ENCODE measurements around the gene ALG8.
"Not testable (repeated sequence)": the region's sequence is repeated elsewhere in the genome, so short reads cannot be mapped to it uniquely, and the experiment has no call there.

The ALG8 gene

DNA sequence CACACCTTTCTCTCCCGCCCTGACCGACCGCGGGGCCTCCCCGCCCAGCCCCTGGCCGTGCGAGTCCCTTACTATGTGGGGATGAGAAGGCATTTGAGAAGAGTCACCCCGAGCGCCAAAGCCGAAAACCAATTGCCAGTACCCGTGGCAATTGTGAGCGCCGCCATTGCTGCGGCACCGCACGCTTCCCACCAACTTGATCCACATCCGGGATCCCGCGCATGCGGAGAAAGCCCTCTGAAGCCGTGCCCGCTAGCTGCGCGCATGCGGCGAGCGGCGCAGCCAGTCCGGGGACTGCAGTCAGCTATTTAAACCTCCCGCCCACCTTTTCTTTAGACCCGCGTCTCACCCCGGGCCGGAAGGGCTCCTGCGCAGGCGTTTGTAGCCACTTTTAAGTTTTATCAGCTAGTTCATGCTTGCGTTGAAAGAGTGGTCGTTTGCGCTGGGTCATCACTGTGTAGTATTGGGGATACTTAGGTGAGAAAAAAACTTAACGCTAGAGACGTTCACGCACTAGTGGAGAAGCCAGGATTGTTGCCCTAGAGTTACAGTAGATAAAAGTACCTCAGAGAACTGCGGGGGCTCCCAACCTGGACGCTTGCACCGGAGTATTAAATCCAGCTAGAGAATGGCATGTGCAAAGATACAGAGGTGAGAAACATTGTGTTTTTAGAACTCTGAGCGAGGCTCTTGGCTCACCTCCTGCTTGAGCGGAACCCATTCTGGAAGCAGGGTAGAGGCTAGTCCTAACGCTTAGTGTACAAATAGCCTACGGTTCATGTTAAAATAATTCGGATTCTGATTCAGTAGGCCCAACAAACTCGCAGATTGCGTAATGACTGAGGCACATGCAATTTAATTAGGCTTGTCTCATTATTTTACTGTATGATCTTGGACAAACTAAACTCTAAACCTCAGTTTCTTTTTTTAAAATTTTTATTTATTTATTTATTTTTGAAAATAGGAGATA lies at the start of gene ALG8:
ALG8 (minus strand) TSS at position 205 of the 970 bp plus-strand sequence; CDS start at position 167, 38 bp downstream.
- DNase-seq, result peak; percentile 99

- peak; percentile 99 for DNase-seq
These were observed 49.1 kb upstream of the ALG8 start, which contains the start of the genes KCTD21 and USP35 for GRCh38 chr11:78188286-78189173. KCTD21 (minus strand) TSS chr11:78188626; CDS start chr11:78174554, 14,072 bp downstream. USP35 (plus strand) TSS chr11:78188919; CDS start chr11:78196246, 7,327 bp downstream.

DNA sequence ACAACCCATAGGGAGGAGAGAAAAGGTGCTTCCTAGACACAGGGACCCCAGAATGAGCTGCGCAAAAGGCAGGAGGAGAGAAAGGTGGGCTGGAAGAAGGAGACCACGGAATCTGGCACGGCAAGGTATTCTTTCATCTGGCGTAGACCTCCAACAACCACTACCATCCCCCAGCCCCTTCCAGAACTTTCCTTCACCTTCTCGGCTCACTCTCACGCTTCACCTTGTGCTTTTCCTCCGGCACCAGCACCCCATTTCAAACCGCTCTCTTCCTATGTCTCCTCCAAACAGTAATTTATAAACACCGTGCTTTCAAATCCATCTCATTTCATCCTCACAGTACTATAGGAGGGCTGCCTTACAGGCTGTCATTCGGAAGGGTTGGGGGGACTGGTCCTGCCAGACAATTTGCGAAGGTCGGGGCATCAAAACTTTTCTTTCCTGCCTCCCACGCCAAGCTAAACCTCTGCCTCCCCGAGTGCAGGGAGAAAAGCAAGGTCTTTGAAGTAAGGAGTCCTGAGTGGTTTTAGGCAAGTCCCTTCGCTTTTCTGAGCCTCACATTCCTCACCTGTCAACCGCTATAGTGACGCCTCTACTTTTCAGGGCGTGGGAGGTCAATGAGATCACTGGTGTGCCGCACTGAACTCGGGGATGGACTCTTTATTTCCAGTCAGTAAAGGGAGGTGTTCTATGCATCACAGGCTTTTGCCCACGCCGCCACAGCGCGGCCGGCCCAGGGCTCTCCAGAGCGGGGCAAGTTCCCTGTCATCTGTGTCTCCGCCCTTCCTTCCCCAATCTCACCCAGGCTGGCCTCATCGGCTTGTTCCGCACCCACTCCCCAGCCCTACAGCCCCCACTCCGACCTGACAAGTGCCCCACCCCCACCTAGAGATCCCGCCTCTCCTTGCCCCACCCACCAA lies 48.2 kb upstream of the ALG8 start:
- no peak for DNase-seq

DNA sequence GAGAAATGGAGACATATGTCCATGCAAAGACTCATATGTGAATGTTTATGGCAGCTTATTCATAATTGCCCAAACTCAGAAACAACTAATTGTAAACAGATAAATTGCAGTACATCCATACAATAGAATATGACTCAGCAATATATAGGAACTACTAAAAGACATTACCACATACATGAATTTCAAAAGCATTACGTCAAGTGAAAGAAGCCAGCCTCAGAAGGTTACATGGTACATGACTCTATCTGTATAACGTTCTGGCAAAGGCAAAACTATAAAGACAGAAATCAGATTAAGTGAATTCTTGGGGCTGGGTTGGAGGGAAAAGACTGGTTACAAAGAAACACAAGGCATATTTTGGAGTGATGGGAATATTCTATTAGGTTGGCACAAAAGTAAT lies 41.8 kb upstream of the ALG8 start:
- DNase-seq, result peak; percentile 50

DNA sequence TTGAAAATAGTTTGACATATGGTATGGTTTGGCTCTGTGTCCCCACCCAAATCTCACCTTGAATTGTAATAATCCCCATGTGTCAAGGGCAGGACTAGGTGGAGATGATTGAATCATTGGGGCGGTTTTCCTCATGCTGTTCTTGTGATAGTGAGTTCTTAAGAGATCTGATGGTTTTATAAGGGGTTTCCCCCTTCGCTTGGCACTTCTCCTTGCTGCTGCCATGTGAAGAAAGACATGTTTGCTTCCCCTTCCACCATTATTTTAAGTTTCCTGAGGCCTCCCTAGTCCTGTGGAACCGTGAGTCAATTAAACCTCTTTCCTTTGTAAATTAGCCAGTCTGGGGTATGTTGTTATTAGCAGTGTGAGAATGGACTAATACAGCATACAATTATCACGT lies 41.3 kb upstream of the ALG8 start:
- no peak for DNase-seq

- DNase-seq, result no peak
These were observed 40.1 kb upstream of the ALG8 start for GRCh38 chr11:78179459-78180071.

DNA sequence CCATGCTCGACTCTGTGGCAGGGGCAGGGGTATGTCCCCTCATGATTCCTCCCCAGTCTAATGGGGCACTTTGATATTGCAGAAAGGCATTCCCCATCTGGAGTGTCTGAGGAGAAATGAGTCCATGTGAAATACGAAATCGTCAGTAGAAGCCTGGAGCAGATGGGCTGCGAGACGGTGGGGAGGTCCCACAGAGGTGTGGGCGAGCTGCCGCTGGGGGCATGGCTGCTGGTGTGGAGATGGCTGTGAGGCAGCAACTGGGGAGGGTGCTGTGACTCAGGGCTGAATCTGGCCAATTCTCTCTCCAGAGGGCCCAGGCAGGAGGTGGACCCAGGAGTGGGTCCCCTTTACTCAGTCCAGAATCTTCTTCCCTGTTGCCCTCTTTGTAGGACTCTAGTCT lies 37.8 kb upstream of the ALG8 start:
- DNase-seq, result no peak

DNA sequence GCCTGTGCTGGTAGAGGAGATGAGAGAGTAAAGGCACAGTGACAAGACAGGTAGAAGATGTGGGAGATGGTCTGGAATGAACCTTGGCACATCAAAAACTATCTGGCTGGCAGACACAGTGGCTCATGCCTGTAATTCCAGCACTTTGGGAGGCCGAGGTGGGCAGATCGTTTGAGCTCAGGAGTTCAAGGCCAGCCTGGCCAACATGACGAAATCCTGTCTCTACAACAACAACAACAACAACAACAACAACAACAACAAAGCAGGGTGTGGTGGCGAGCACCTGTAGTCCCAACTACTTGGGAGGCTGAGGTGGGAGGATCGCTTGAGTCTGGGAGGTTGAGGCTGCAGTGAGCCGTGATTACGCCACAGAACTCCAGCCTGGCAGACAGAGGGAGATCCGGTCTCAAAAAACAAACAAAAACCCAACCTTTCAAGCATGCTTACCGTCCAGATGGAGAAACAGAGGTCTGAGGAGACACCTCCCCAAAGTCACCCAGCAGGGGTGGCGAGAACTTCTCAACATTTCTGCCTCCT lies 37.2 kb upstream of the ALG8 start:
- no peak for DNase-seq

DNA sequence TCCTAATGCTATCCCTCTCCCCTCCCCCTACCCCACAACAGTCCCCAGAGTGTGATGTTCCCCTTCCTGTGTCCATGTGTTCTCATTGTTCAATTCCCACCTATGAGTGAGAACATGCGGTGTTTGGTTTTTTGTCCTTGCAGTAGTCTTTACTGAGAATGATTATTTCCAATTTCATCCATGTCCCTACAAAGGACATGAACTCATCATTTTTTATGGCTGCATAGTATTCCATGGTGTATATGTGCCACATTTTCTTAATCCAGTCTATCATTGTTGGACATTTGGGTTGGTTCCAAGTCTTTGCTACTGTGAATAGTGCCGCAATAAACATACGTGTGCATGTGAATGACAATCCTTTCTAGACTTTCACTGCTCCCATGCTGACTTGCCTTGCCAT lies 36.4 kb upstream of the ALG8 start:
- DNase-seq, result not testable (repeated sequence)

GRCh38 chr11:78171951-78172350 lies 32.5 kb upstream of the ALG8 start:
- no peak for DNase-seq

DNA sequence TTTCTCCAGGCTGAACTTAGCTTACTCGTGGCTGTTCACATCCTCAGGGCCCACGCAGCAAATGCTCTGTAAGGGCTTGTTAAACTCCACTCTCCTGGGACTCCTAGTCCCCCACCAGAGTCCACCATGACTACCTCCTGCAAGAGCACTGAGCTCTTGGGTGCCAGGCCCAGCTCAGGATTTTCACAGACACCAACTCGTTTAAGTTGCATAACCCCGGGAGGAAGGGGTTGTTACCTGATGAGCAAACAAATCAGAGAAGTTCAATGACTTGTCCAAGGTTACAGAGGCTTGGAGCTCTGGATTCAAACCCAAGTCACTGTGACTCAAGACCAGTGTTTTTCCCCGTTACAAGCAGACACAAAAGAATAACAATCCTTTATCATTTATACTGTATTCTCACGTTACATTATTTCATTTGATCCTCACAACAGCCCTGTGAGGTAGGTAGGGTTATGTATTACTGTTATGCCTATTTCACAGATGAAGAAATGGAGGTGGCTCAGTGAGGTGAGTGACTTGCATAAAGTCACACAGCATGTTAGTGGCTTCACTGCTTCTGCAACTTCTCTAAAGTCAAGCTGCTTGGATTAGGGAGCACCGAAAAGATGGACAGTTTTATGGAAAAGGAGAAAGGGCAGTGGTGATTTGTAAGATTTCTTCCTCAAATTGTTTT lies 31.6 kb upstream of the ALG8 start:
- no peak for DNase-seq

GRCh38 chr11:78170413-78170812 lies 31.0 kb upstream of the ALG8 start:
- no peak for DNase-seq

DNA sequence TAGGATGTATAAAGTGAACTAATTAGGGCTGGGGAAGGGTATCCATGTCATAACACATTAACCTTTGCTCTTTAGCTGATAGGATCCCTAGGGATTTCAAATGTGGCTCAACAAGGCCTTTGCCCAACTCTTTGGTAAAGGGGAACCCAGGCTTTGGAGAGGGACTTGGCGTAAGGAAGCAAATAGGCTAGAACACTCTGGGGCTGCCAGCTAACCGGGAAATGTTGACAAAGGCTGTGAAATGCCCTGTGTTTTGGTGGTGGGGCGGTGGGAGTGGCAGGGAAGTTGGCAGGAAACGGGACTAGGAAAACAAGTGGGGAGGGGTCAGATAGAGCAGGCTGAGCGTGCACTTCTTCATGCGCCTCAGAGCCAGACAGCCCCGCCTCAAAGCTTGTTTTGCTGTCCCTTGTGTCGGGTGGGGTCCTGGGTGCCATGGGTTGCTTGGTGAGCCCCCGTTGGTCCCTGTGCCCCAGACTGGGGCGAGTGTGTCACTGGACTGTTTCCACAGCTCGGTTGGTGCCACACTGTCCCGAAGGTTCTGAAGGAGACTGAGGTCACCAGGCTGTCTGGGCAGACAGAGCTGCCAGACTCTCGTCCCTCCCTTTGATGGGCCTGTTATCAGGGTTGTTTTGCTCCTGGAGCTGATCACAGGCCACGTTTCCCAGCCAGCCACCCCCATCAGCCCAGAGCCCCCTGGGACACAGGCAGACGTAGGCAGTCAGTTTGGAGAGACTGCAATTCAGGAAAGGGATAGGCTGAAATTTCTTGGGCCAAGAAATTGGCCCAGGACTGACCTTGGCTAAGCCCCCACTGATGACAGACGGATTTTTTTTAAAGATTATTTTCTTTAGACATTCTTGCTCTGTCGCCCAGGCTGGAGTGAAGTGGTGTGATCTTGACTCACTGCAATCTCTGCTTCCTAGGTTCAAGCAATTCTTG lies 29.4 kb upstream of the ALG8 start:
- DNase-seq, result no peak

- DNase-seq, result no peak
These were observed 27.5 kb upstream of the ALG8 start for GRCh38 chr11:78166855-78167469.

DNA sequence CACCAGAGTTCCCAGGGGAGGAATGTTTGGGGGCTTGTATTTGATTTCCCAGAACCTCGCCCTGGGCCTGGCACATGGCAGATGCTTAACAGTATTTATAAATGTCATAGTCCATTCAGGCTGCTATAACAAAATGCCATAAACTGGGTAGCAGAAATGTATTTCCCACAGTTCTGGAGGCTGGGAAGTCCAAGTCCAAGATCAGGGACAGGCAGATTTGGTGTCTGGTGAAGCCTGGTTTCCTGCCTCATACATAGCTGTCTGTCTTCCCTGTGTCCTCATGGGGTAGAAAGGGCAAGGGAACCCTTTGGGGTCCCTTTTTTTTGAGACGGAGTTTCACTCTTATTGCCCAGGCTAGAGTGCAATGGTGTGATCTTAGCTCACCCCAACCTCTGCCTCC lies 25.0 kb upstream of the ALG8 start:
- DNase-seq, result no peak

GRCh38 chr11:78163828-78164227 lies 24.4 kb upstream of the ALG8 start:
- DNase-seq, result no peak

DNA sequence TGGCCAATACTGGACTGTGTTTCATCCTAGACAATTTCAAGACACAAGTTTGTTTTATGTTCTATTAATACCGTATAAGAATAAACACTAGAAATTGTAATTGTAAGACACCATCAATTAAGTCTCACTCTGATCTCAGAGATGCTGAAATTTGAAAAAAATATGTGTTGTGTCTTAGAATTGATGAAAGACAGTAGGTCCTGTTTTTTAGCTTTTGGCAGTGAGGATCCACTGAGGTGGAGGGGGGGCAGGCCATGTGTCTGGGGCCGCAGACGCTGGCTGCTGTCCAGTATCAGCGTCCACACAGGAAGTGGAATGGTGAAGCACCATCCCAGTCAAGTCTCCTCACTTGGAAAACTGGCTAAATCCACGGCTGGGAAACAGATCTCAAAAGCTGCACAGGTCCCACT lies 22.5 kb upstream of the ALG8 start:
- no peak for DNase-seq

GRCh38 chr11:78161346-78161745 lies 21.9 kb upstream of the ALG8 start:
- no peak for DNase-seq

DNA sequence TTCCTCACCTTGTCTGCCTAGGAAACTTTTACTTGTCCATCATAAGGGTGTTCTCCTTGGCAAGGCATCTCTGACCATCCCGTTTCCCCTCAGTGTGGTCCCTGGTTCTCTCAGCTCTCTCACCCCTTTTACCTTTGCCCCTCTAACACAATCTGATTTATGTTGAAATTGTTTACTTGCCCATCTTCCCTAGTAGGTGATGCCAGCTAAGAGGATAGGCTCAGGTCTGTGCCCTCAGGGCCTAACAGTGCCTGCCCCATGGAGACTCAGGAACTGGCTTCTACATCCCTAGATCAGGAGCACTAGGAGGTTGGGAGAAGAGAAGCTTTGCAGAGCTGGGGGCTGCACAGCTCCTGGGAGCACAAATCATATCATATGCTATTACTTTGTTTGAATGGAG lies 21.1 kb upstream of the ALG8 start:
- no peak for DNase-seq

All from hematopoietic multipotent progenitor cell treated with erythropoietin and hydrocortisone succinate and interleukin-3 and kit ligand, for 4 days (in vitro differentiated cells).